Retinal pigment epithelial cell (primary cell): ENCODE measurements around the gene FUBP1.

ENCODE experiments used
- DNase-seq: peaks from one replicate; pipeline ENCODE4 v3.0.0-alpha.2; 2010; ENCODE audit warnings: low read depth
- H3K4me3 ChIP-seq: 2 replicates; pipeline ENCODE4 v1.5.1; 2011; ENCODE audit warnings: mild to moderate bottlenecking, low read length, control low read depth, moderate library complexity
- CTCF ChIP-seq: conservative IDR thresholded peaks from 2 replicates; pipeline ENCODE4 v1.5.1; 2011; ENCODE audit warnings: low read depth, low read length, control low read depth, inconsistent platforms

The FUBP1 gene

DNA sequence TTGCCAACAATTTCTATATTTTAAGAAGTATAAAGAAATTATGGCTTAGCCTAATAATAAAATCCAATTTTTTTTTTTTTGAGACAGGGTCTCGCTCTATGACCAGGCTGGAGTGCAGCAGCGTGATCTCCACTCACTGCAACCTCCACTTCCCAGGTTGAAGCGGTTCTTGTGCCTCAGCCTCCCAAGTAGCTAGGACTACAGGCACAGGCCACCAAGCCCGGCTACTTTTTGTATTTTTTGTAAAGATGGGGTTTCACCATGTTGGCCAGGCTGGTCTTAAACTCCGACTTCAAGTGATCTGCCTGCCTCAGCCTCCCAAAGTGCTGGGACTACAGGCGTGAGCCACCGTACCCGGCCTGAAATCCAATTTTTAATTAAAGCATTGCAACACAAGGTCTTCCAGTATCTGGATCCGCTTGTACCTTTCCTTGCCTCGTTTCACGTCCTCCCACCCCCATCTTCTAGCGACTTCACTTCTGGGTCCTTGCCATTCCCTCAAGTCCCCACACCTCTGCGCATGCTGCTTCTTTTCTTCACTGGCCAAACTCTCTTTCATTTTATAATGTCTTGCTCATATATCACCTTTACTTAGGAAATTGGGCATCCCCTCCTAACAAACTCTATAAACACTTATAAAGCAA is 2.3 kb downstream of the FUBP1 start:
- H3K4me3 ChIP-seq: peak overlapping the region; percentile 99
- DNase-seq: no peak
- TF ChIP-seq CTCF: no peak

DNA sequence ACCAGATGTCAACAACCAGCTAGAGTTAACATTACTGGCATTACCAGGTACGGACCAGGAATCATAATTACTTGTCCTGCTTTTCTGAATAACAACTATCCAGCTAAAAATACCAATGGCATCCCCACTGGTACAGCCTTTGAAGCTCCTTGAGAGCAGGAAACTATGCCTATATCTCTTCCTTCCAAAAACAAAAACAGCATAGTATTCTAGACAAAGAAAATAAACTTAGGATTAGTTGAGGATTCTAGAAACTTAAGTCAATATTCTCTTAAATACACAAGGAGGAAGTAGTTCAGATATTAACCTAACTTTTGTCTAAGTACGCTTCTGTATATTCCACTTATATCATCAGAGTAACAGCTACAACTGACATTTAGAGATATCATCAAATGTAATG is 3.0 kb downstream of the FUBP1 start:
- TF ChIP-seq CTCF: no peak
- DNase-seq: no peak
- peak overlapping the region; percentile 99 for H3K4me3 ChIP-seq

DNA sequence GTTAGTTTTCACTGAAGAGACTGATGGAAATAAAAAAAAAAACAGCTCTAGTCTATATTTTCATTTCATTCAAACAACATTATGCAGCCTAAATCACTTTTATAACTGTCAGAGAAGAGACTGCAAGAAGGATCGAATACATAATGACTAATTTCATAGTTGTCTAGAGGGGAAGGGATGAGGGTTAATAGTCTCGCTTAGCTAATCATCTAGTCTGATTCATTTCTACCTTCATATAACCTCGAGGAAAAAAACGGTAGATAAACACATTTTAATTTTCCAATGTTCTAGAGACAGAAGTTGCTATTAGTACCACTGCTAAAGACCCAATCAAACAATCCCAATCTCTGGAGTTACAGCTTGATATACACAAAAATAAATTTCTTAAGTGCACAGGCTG is 3.5 kb downstream of the FUBP1 start:
- TF ChIP-seq CTCF: no peak
- H3K4me3 ChIP-seq: peak overlapping the region; percentile 99
- DNase-seq: no peak

DNA sequence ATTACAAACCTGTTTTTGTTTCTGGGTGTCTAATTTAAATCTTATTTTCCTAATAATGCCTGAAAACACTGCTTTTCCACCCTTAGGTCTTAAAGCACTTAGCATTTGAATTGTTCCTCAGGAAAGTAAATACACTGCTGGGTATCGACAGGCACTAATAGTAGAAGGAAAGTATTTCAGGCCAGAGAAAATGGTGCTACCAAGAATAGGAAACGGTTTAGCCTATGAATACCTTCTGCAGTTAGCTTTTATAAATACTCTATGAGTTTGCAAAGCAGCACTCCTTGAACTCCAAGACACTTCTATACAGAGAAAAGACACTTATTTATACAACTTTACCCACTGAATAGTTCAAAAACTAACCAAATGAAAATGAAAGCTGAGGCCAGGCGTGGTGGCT is 6.8 kb downstream of the FUBP1 start:
- H3K4me3 ChIP-seq: no peak overlapping the region
- TF ChIP-seq CTCF: no peak

DNA sequence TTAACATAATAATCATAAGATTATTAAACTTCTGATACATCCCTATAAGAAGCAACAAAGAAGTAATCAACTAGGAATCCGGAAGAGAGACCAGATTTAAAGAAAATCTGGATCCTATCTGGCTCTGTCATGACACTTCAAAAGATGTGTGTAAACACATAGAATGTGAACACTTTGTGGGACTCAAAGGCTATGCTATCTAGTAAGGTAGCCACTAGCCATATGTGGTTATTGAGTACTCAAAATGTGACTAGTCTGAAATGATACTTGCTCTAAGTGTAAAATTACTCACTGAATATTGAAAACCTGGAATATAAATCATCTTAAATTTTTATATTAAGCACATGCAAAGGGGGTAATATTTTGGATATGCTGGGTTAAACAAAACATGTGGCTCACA is 8.7 kb downstream of the FUBP1 start:
- no peak overlapping the region for H3K4me3 ChIP-seq
- DNase-seq: no peak
- TF ChIP-seq CTCF: no peak

More for the DNA sequence above, 6.8 kb downstream of the FUBP1 start:
- no peak for DNase-seq

- no peak overlapping the region for H3K4me3 ChIP-seq
- no peak for DNase-seq
- no peak for TF ChIP-seq CTCF
Measured at GRCh38 chr1:77966291-77966690, 12.6 kb downstream of the FUBP1 start.

DNA sequence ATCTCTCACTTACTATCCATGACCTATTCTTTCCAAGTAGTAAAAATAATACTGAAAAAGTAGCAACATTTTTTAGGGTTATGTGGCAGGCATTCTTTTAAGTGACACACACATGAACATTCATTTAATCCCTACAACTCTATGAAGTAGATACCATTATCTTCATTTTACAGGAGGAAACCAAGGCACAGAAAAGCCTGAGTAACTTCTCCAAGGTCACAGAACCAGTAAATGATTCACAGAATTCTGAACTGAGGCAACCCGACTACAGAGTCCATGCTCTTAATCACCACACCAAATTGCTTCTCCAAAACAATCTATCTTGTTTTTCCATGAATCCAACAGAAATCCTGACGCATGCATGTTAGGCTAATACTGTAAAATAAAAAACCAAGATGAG is 17.5 kb downstream of the FUBP1 start:
- no peak for TF ChIP-seq CTCF
- H3K4me3 ChIP-seq: no peak overlapping the region
- DNase-seq: no peak
